ENCODE measurements around the gene FKBP5.

GRCh38 chr6:35728683-35729678 lies 40.3 kb upstream of the FKBP5 start:
- TF ChIP-seq TAF1 (IDR thresholded peaks at IDR 0.05; ENCODE audit: borderline replicate concordance, low read depth, low read length) (no peak), POLR2A (IDR thresholded peaks at IDR 0.05; ENCODE audit: low read depth, low read length) (no peak)

Measured in GM12892 (cell line).